ENCODE data around the gene RPRD1A. TPM values are rescaled to one million over a fixed set of nuclear protein-coding genes. Genes with fewer than 3 reads are reported as not detected.

Gene RPRD1A, protein sequence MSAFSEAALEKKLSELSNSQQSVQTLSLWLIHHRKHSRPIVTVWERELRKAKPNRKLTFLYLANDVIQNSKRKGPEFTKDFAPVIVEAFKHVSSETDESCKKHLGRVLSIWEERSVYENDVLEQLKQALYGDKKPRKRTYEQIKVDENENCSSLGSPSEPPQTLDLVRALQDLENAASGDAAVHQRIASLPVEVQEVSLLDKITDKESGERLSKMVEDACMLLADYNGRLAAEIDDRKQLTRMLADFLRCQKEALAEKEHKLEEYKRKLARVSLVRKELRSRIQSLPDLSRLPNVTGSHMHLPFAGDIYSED
- total RNA-seq: 37.4 and 39.2 TPM in 2 replicates

DNA sequence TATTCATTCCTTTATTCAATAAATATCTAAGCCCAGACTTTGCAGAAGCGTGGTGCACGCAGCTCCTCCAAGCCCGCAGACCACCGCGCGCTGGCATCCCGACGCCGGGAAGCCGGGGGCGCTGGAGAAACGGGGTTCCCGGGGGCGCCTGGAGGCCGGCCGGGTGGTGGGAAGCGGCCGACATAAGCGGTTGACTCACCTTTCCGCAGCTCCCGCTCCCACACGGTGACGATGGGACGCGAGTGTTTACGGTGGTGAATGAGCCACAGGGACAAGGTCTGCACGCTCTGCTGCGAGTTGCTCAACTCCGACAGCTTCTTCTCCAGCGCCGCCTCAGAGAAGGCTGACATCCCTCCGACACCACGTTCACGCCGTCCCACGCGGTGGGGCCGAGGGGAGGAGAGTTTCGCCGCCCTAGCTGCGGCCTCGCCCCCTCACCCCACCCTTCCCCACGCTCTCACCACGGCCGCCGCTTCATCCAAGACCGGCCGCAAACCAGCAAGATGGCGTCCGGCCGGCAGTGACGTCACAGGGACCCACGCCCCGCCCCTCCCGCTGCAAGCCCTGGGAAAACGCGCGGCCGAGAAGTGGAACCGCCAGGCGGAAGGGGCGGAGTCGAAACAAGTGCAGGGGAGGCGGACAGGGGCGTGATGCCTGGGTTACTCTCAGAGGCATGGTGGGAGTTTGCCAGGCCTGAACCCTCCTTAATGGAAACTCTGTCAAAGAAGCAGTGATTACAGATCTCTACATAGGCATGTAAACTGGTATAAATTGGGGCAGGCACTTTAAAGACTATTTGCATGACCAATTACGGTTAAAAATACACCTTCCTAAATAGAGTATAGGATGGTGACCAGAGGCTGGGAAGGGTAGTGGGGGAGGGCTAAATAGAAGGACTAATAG lies at the start of gene RPRD1A:
Gene RPRD1A (minus strand): TSS at position 505 of the 903 bp plus-strand sequence. CDS start 155 bp downstream, at position 350.

DNA sequence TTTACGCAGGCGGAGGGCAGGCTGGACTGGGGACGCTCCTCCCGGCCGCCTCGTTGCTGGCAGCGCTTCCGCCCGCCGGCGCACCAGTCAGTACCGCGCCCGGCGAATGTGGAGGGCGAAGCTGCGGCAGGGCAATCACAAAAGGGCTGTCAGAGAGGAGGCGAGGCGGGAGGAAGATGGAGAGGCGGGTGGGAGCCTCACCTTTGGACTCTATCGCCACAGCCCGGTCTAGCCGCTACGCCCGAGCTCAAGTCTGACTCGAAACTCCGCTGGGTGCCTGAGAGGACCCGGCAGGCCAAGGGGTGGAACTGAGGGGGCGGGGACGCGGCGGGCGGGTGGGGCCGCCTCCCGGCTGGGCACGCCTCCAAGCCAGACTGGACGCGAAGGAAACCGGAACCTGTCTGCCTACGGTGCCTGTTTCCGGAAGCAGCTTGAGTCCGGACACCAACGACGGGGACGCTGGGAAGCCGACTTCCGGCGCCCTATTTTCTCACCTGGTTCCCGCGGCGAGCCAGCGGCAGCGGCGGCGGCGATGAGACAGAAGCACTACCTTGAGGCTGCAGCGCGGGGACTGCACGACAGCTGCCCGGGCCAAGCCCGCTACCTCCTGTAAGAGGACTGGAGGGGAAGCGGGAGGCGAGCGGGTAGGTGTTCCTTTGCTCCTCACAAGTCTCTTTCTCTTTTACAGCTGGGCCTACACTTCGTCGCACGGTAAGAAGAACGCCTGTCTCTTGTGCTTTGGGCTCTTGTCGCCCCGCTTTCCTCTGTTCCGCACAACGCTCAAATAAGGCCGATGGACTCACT lies 95.0 kb downstream of the RPRD1A start, which contains the start of gene RMP24:
Gene RMP24 (plus strand): TSS at position 483 of the 804 bp plus-strand sequence.

Other genes with a start within 250 kb of the RPRD1A start
- gene SLC39A6, start 61.8 kb upstream of the RPRD1A start, total RNA-seq: 101 and 108 TPM in 2 replicates
- gene ELP2, start 62.3 kb upstream of the RPRD1A start, total RNA-seq: 149 and 152 TPM in 2 replicates
- 1.4 and 2.9 TPM in 2 replicates for gene MOCOS, start 119.9 kb upstream of the RPRD1A start, total RNA-seq
- 0.92 and 2.3 TPM in 2 replicates for gene FHOD3, start 230.2 kb upstream of the RPRD1A start, total RNA-seq